BE2C (cell line): Measurements from ENCODE around the gene ARMH4.

Experiments
- DNase-seq: peaks from one replicate; pipeline ENCODE4 v3.0.0-alpha.2; 2020
- H3K27me3 ChIP-seq: fragments of 250-450 bp; sonication (Bioruptor Pico); 2 replicates; pipeline ENCODE4 v1.5.1; 2020; ENCODE audit warnings: mild to moderate bottlenecking
- H3K36me3 ChIP-seq: fragments of 250-450 bp; sonication (Bioruptor Pico); 2 replicates; pipeline ENCODE4 v1.5.1; 2020; ENCODE audit warnings: mild to moderate bottlenecking
- H3K4me1 ChIP-seq: fragments of 250-450 bp; sonication (Bioruptor Pico); 2 replicates; pipeline ENCODE4 v1.5.1; 2020
- H3K4me3 ChIP-seq: 2 replicates; pipeline ENCODE4 v1.5.1; 2011; ENCODE audit warnings: low read depth, low read length
- H3K9me3 ChIP-seq: fragments of 250-450 bp; sonication (Bioruptor Pico); 2 replicates; pipeline ENCODE4 v1.5.1; 2020
- CTCF ChIP-seq: IDR thresholded peaks from 2 replicates; pipeline ENCODE4 v1.5.1; 2012; ENCODE audit warnings: mild to moderate bottlenecking, low read depth, low read length

The ARMH4 gene

GRCh38 chr14:58089612-58090011, 62.4 kb downstream of the ARMH4 start:
- peaks cover 18% of the 10 kb centered on the region for H3K27me3 ChIP-seq
- DNase-seq: no peak
- no peaks in the 10 kb centered on the region for H3K9me3 ChIP-seq
- H3K36me3 ChIP-seq: no peaks in the 10 kb centered on the region
- no peak overlapping the region for H3K4me3 ChIP-seq
- TF ChIP-seq CTCF: no peak
- no peaks in the 10 kb centered on the region for H3K4me1 ChIP-seq

- H3K9me3 ChIP-seq: no peaks in the 10 kb centered on the region
- H3K27me3 ChIP-seq: peaks cover 22% of the 10 kb centered on the region
- H3K36me3 ChIP-seq: no peaks in the 10 kb centered on the region
- H3K4me3 ChIP-seq: no peak overlapping the region
- no peaks in the 10 kb centered on the region for H3K4me1 ChIP-seq
- no peak for TF ChIP-seq CTCF
- DNase-seq: no peak
Measured at GRCh38 chr14:58088961-58089360, 63.1 kb downstream of the ARMH4 start.

GRCh38 chr14:58085877-58086276, 66.1 kb downstream of the ARMH4 start:
- H3K36me3 ChIP-seq: no peaks in the 10 kb centered on the region
- H3K9me3 ChIP-seq: no peaks in the 10 kb centered on the region
- no peak for DNase-seq
- peaks cover 22% of the 10 kb centered on the region for H3K27me3 ChIP-seq
- TF ChIP-seq CTCF: no peak
- no peaks in the 10 kb centered on the region for H3K4me1 ChIP-seq
- no peak overlapping the region for H3K4me3 ChIP-seq

- TF ChIP-seq CTCF: no peak
- H3K36me3 ChIP-seq: no peaks in the 10 kb centered on the region
- no peak overlapping the region for H3K4me3 ChIP-seq
- H3K4me1 ChIP-seq: no peaks in the 10 kb centered on the region
- peaks cover 13% of the 10 kb centered on the region for H3K27me3 ChIP-seq
- H3K9me3 ChIP-seq: no peaks in the 10 kb centered on the region
- no peak for DNase-seq
Measured at GRCh38 chr14:58082491-58083098, 69.4 kb downstream of the ARMH4 start.

GRCh38 chr14:58082011-58082410, 70.0 kb downstream of the ARMH4 start:
- H3K9me3 ChIP-seq: no peaks in the 10 kb centered on the region
- DNase-seq: no peak
- no peak for TF ChIP-seq CTCF
- peaks cover 8% of the 10 kb centered on the region for H3K27me3 ChIP-seq
- H3K4me3 ChIP-seq: no peak overlapping the region
- H3K4me1 ChIP-seq: no peaks in the 10 kb centered on the region
- no peaks in the 10 kb centered on the region for H3K36me3 ChIP-seq

GRCh38 chr14:58078471-58078870, 73.5 kb downstream of the ARMH4 start:
- no peaks in the 10 kb centered on the region for H3K4me1 ChIP-seq
- no peak for DNase-seq
- H3K36me3 ChIP-seq: no peaks in the 10 kb centered on the region
- no peak for TF ChIP-seq CTCF
- H3K9me3 ChIP-seq: no peaks in the 10 kb centered on the region
- H3K27me3 ChIP-seq: no peaks in the 10 kb centered on the region; the same call in 1 of the 2 replicates
- H3K4me3 ChIP-seq: no peak overlapping the region
